SU-DHL-6 (cell line): ENCODE measurements around the gene MED6.

Experiments
- CTCF ChIP-seq: fragments of 200-600 bp; sonication (generic); IDR thresholded peaks from one replicate; pipeline ENCODE4 v1.5.1; 2017; ENCODE audit warnings: antibody characterized with exemption, mild to moderate bottlenecking, low read length, moderate library complexity; ENCODE audit not compliant: insufficient read depth, poor library complexity, severe bottlenecking
- EZH2phosphoT487 ChIP-seq: fragments of 200-600 bp; sonication (generic), shearing (Covaris generic); conservative IDR thresholded peaks from 2 replicates; pipeline ENCODE4 v1.6.1; 2018; ENCODE audit warnings: mild to moderate bottlenecking, antibody characterized with exemption, low read length, moderate library complexity, mixed read lengths

GRCh38 chr14:70563417-70563816, 37.0 kb downstream of the MED6 start:
- TF ChIP-seq CTCF = no peak
- no peak for TF ChIP-seq EZH2phosphoT487
